CD4-positive, alpha-beta T cell treated with Interleukin-10 for 1 hour (primary cell): ENCODE measurements around the gene EBF3.

Experiments
- DNase-seq: peaks from one replicate; pipeline ENCODE4 v3.0.0-alpha.2; 2020

EBF3 gene

GRCh38 chr10:129909531-129910256 lies 54.4 kb downstream of the EBF3 start:
- no peak for DNase-seq

- DNase-seq = no peak
These were observed 55.0 kb downstream of the EBF3 start for GRCh38 chr10:129909080-129909479.

GRCh38 chr10:129908406-129908805 lies 55.7 kb downstream of the EBF3 start:
- DNase-seq = no peak

GRCh38 chr10:129905553-129905952 lies 58.5 kb downstream of the EBF3 start:
- DNase-seq = no peak

- DNase-seq = no peak
These were observed 59.8 kb downstream of the EBF3 start for GRCh38 chr10:129904323-129904722.

- DNase-seq = no peak
These were observed 62.6 kb downstream of the EBF3 start for GRCh38 chr10:129901389-129902006.

GRCh38 chr10:129900825-129901224 lies 63.2 kb downstream of the EBF3 start:
- no peak for DNase-seq

- no peak for DNase-seq
These were observed 64.6 kb downstream of the EBF3 start for GRCh38 chr10:129899276-129900130.

- DNase-seq = no peak
These were observed 65.3 kb downstream of the EBF3 start for GRCh38 chr10:129898706-129899268.

- no peak for DNase-seq
These were observed 66.0 kb downstream of the EBF3 start for GRCh38 chr10:129897871-129898626.

GRCh38 chr10:129896860-129897200 lies 67.2 kb downstream of the EBF3 start:
- DNase-seq = no peak

- no peak for DNase-seq
These were observed 67.8 kb downstream of the EBF3 start for GRCh38 chr10:129896136-129896859.

GRCh38 chr10:129895811-129896135 lies 68.3 kb downstream of the EBF3 start:
- no peak for DNase-seq

GRCh38 chr10:129894698-129895097 lies 69.4 kb downstream of the EBF3 start:
- DNase-seq = no peak

- DNase-seq = no peak
These were observed 70.7 kb downstream of the EBF3 start for GRCh38 chr10:129893104-129894089.

GRCh38 chr10:129892548-129893052 lies 71.5 kb downstream of the EBF3 start:
- no peak for DNase-seq

GRCh38 chr10:129891806-129892205 lies 72.3 kb downstream of the EBF3 start:
- DNase-seq = no peak

- DNase-seq = no peak
These were observed 73.9 kb downstream of the EBF3 start for GRCh38 chr10:129890170-129890569.

GRCh38 chr10:129888784-129889616 lies 75.1 kb downstream of the EBF3 start:
- DNase-seq = peak; percentile 21
